GM12878 (cell line): Measurements from ENCODE around the gene RNFT2. TPM values are rescaled to one million over a fixed set of nuclear protein-coding genes. Genes with fewer than 3 reads are reported as not detected.

Experiments
- ATAC-seq: fragments of 200-7000 bp; cut with Tn5 transposase; 3 replicates; pipeline ENCODE4 v1.9.1; 2020; ENCODE audit warnings: mild to moderate bottlenecking, moderate library complexity
- BruUV-seq: library from RNA; stranded (reverse); fragments of 400-500 nt; replicated peaks from 2 replicates; lab custom pipeline; 2021; lab: Mats Ljungman, UMichigan
- CTCF ChIA-PET: fragments of 300-600 bp; sonication (Branson Sonifier 250); formaldehyde crosslinking; extraction: SDS; loops from one replicate; lab custom pipeline; 2021; ENCODE audit warnings: inconsistent platforms; lab: Yijun Ruan, JAX
- POLR2A ChIA-PET: fragments of 350-600 bp; formaldehyde crosslinking; extraction: SDS; loops from one replicate; lab custom pipeline; 2021; ENCODE audit warnings: inconsistent platforms; lab: Charles Lee
- RAD21 ChIA-PET: fragments of 300-600 bp; sonication (Branson Sonifier 250); formaldehyde crosslinking; loops from one replicate; lab custom pipeline; 2023; ENCODE audit warnings: antibody characterized with exemption; ENCODE audit not compliant: unreplicated experiment; lab: Charles Lee
- SMC1A ChIA-PET: fragments of 300-600 bp; sonication (Branson Sonifier 250); formaldehyde crosslinking; loops from one replicate; lab custom pipeline; 2023; ENCODE audit not compliant: unreplicated experiment, uncharacterized antibody; lab: Charles Lee
- DNase-seq: peaks from one replicate; pipeline ENCODE4 v3.0.0-alpha.2; 2011; ENCODE audit warnings: low read depth, low spot score
- FAIRE-seq: peaks from 3 replicates; lab custom pipeline; 2011; peaks lifted over from hg19 to GRCh38; lab: Jason Lieb, UNC
- H2AFZ ChIP-seq: 2 replicates; pipeline ENCODE4 v1.6.0; 2011; ENCODE audit warnings: low read depth, low read length, control low read depth; ENCODE audit not compliant: control insufficient read depth
- H3K27ac ChIP-seq: 2 replicates; pipeline ENCODE4 v1.5.1; 2011; ENCODE audit warnings: control low read depth; ENCODE audit not compliant: control insufficient read depth, insufficient read depth
- H3K27me3 ChIP-seq, 2 experiments: replicated peaks in 1 of 2; 2 replicates each; pipeline versions ENCODE4 v1.6.0 to v1.6.1; 2011; ENCODE audit warnings: low read length in 1 of 2; ENCODE audit not compliant: control insufficient read depth in 2 of 2, insufficient read depth in 2 of 2
- H3K36me3 ChIP-seq, 2 experiments: 2 replicates each; pipeline ENCODE4 v1.5.1; 2011; ENCODE audit warnings: low read length in 1 of 2; ENCODE audit not compliant: control insufficient read depth in 2 of 2, insufficient read depth in 2 of 2
- H3K4me1 ChIP-seq: 2 replicates; pipeline ENCODE4 v1.6.1; 2011; ENCODE audit warnings: mild to moderate bottlenecking, low read length, moderate library complexity, mixed read lengths; ENCODE audit not compliant: control insufficient read depth, insufficient read depth
- H3K4me2 ChIP-seq: 2 replicates; pipeline ENCODE4 v1.6.0; 2011; ENCODE audit warnings: control low read depth; ENCODE audit not compliant: control insufficient read depth, insufficient read depth
- H3K4me3 ChIP-seq: fragments of 200-600 bp; sonication (generic); 2 replicates; pipeline ENCODE4 v1.5.1; 2016
- H3K79me2 ChIP-seq: 2 replicates; pipeline ENCODE4 v1.6.0; 2011; ENCODE audit warnings: low read length; ENCODE audit not compliant: control insufficient read depth, insufficient read depth
- H3K9ac ChIP-seq: 2 replicates; pipeline ENCODE4 v1.8.0; 2011; ENCODE audit warnings: low read length, control low read depth, mixed read lengths; ENCODE audit not compliant: control insufficient read depth, insufficient read depth
- H3K9me3 ChIP-seq: replicated peaks from 3 replicates; pipeline ENCODE4 v1.5.1; 2011; ENCODE audit warnings: mild to moderate bottlenecking, low read length; ENCODE audit not compliant: control insufficient read depth, insufficient read depth
- H4K20me1 ChIP-seq: 2 replicates; pipeline ENCODE4 v1.6.0; 2011; ENCODE audit not compliant: control insufficient read depth, insufficient read depth
- CUX1 ChIP-seq: IDR thresholded peaks from 2 replicates; pipeline ENCODE4 v1.6.1; 2012; ENCODE audit warnings: improper control_type of control experiment, low read depth, low read length; ENCODE audit not compliant: insufficient replicate concordance
- MAX ChIP-seq: IDR thresholded peaks from 2 replicates; pipeline ENCODE4 v1.6.1; 2012; ENCODE audit warnings: low read depth, low read length, improper control_type of control experiment
- YY1 ChIP-seq: IDR thresholded peaks from 2 replicates; pipeline ENCODE4 v1.6.1; 2011; ENCODE audit warnings: low read depth, mild to moderate bottlenecking, low read length
- ZNF687 ChIP-seq: fragments of 450-650 bp; IDR thresholded peaks from 2 replicates; pipeline ENCODE4 v1.6.1; 2017; ENCODE audit warnings: mild to moderate bottlenecking, moderate library complexity
- WGBS: methylation state at CpG from one replicate; pipeline ENCODE4 v1.1.6; 2016; ENCODE audit warnings: low lambda C conversion rate; ENCODE audit not compliant: insufficient replicate concordance, insufficient coverage; ENCODE audit errors: missing lambda C conversion rate; 5-methylcytosine and 5-hydroxymethylcytosine counted together
- in situ Hi-C: fragments of 300-500 bp; cut with MboI; formaldehyde crosslinking; loops from 9 replicates; pipeline ENCODE4 v1.14.3; 2018; ENCODE audit warnings: mixed read lengths
- intact Hi-C: fragments of 100-400 bp; cut with micrococcal nuclease; formaldehyde crosslinking; loops from one replicate; pipeline ENCODE4 v1.14.2; 2022; ENCODE audit not compliant: unreplicated experiment
- polyA plus RNA-seq, 11 experiments: library from polyadenylated mRNA; depleted of rRNA in 4 of 11; unstranded in 6 of 11; stranded (reverse) in 5 of 11; fragments of >200 nt; fragmentation: Nextera tagmentation in 4 of 11; fragmentation: Illumina TruSeq in 1 of 11; extraction: Ambion mirVana in 4 of 11; extraction: Trizol in 1 of 11; gene quantifications; 1 replicate in 1 of 11; 2 replicates in 10 of 11; pipeline versions ENCODE4 v1.2.1 to v1.2.3, GENCODE V29; 2011 to 2016; ENCODE audit warnings: inconsistent platforms in 2 of 11, missing spikeins in 2 of 11, low read depth in 1 of 11
- total RNA-seq, 4 experiments: library from RNA; depleted of rRNA in 3 of 4; stranded (reverse); fragments of >200 nt in 3 of 4; fragmentation: Illumina TruSeq in 1 of 4; extraction: Trizol in 1 of 4; gene quantifications; 2 replicates each; pipeline versions ENCODE4 v1.2.1 to v1.2.3, GENCODE V29; 2013 to 2021

RNFT2 gene
- total and polyA plus RNA-seq, 10 of the 15 experiments (the other 5 are each of a cell fraction or from before 2014, with no cell fraction given): 2.5 to 17.3 (median 9.7) TPM

GRCh38 chr12:116870306-116870705 lies 132.2 kb downstream of the RNFT2 start (continued):
- TF ChIP-seq CUX1: no peak

- CTCF ChIA-PET: no interaction called here
- H3K27ac ChIP-seq: no peak overlapping the region
- WGBS: 41% methylated on average over 4 of the region's 4 CpGs
- H3K9ac ChIP-seq: no peak overlapping the region
- H4K20me1 ChIP-seq: no peaks in the 10 kb centered on the region
- ATAC-seq: no peak
- peaks cover 6 to 10% of the 10 kb centered on the region in 2 experiments; a peak in 3 of 4 replicates for H3K27me3 ChIP-seq
- no peak for DNase-seq
- H3K9me3 ChIP-seq: no peaks in the 10 kb centered on the region
- RAD21 ChIA-PET: no interaction called here
- H3K36me3 ChIP-seq: no peaks in the 10 kb centered on the region
- BruUV-seq: no TSS peak
- in situ Hi-C loops: no loop called here
- no peaks in the 10 kb centered on the region for H3K79me2 ChIP-seq
- intact Hi-C loops: no loop called here
- no peak for FAIRE-seq
- H3K4me3 ChIP-seq: no peak overlapping the region
- POLR2A ChIA-PET: no interaction called here
- TF ChIP-seq YY1: 0 out of 2 replicates have a peak, but pooled peaks have one; percentile 31
- no peak for TF ChIP-seq ZNF687
- TF ChIP-seq MAX: no peak
- H2AFZ ChIP-seq: no peak overlapping the region
- SMC1A ChIA-PET: interaction anchor here (1.0 kb wide), 1 partner anchor 11 kb away, joined by 3 read pairs; no protein-coding TSS in a partner anchor
- H3K4me2 ChIP-seq: no peak overlapping the region
- no peaks in the 10 kb centered on the region for H3K4me1 ChIP-seq
Observed at GRCh38 chr12:116874324-116874995, 136.3 kb downstream of the RNFT2 start.
